Loucy (cell line): ENCODE data around the gene UBXN7.
"Not testable (repeated sequence)": the region's sequence is repeated elsewhere in the genome, so short reads cannot be mapped to it uniquely, and the experiment has no call there.

Source experiments
- H2AFZ ChIP-seq: fragments of 200-600 bp; sonication (generic); 2 replicates; pipeline ENCODE4 v1.6.0; 2016; ENCODE audit warnings: antibody characterized with exemption, mild to moderate bottlenecking, low read length, moderate library complexity
- H3F3A ChIP-seq: fragments of 200-600 bp; 2 replicates; pipeline ENCODE4 v1.6.0; 2016; ENCODE audit warnings: antibody characterized with exemption, low read depth, mild to moderate bottlenecking
- H3K27me3 ChIP-seq: fragments of 200-600 bp; sonication (generic); 2 replicates; pipeline ENCODE4 v1.6.1; 2014; ENCODE audit warnings: low read length, mild to moderate bottlenecking; ENCODE audit not compliant: insufficient read depth, poor library complexity, severe bottlenecking
- H3K36me3 ChIP-seq: fragments of 200-600 bp; sonication (generic); 2 replicates; pipeline ENCODE4 v1.6.1; 2016; ENCODE audit warnings: low read length; ENCODE audit not compliant: insufficient read depth
- H3K4me1 ChIP-seq: fragments of 200-600 bp; sonication (generic); 2 replicates; pipeline ENCODE4 v1.5.1; 2014; ENCODE audit warnings: low read length, mild to moderate bottlenecking; ENCODE audit not compliant: insufficient read depth, poor library complexity, severe bottlenecking
- H3K4me2 ChIP-seq: fragments of 200-600 bp; sonication (generic); 2 replicates; pipeline ENCODE4 v1.6.0; 2014; ENCODE audit warnings: antibody characterized with exemption, low read length, low read depth, mild to moderate bottlenecking; ENCODE audit not compliant: poor library complexity, severe bottlenecking
- H3K4me3 ChIP-seq: fragments of 200-600 bp; sonication (generic); 2 replicates; pipeline ENCODE4 v1.5.1; 2014; ENCODE audit warnings: low read length, mild to moderate bottlenecking, mixed read lengths; ENCODE audit not compliant: poor library complexity, severe bottlenecking
- H3K79me2 ChIP-seq: fragments of 200-600 bp; sonication (generic); 2 replicates; pipeline ENCODE4 v1.6.1; 2014; ENCODE audit warnings: low read length; ENCODE audit not compliant: insufficient read depth
- H3K9ac ChIP-seq: fragments of 200-600 bp; sonication (generic); 2 replicates; pipeline ENCODE4 v1.6.0; 2014; ENCODE audit warnings: mild to moderate bottlenecking, low read depth, low read length, moderate library complexity; ENCODE audit not compliant: poor library complexity, severe bottlenecking
- H3K9me2 ChIP-seq: fragments of 200-600 bp; sonication (generic); replicated peaks from 2 replicates; pipeline ENCODE4 v1.6.1; 2016; ENCODE audit warnings: low read depth, low read length, mixed read lengths
- H3K9me3 ChIP-seq: fragments of 200-600 bp; sonication (generic); 2 replicates; pipeline ENCODE4 v1.6.1; 2014; ENCODE audit warnings: mild to moderate bottlenecking, antibody characterized with exemption, low read length, low read depth; ENCODE audit not compliant: insufficient read depth
- H4K20me1 ChIP-seq: fragments of 200-600 bp; sonication (generic); 2 replicates; pipeline ENCODE4 v1.6.0; 2014; ENCODE audit warnings: antibody characterized with exemption, low read length, mild to moderate bottlenecking; ENCODE audit not compliant: insufficient read depth, poor library complexity, severe bottlenecking
- CTCF ChIP-seq: fragments of 200-600 bp; sonication (generic); conservative IDR thresholded peaks from 2 replicates; pipeline ENCODE4 v1.5.1; 2014; ENCODE audit warnings: mild to moderate bottlenecking, antibody characterized with exemption, low read length
- EZH2phosphoT487 ChIP-seq: fragments of 200-600 bp; IDR thresholded peaks from 2 replicates; pipeline ENCODE4 v1.6.1; 2018; ENCODE audit warnings: antibody characterized with exemption, mild to moderate bottlenecking, moderate library complexity, borderline replicate concordance

UBXN7 gene

DNA sequence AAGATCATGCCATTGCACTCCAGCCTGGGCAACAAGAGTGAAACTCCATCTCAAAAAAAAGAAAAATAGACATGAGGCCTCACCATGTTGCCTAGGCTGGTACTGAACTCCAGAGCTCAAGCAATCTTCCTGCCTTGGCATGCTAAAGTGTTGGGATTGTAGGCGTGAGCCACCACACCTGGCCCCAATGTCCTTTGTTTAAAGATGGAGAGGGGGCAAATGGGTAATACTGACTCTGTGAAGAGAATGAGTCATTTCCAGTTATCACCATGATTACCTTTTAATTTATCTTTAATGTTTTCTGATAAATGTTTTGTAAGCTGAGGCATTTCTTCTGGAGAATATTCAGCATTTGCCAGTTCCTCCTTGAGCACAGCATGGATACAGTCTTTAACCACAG lies 116.4 kb downstream of the UBXN7 start:
- Histone ChIP-seq H3F3A (no peaks in the 10 kb centered on the region), H3K4me2 (no peak overlapping the region), H3K9me2 (no peaks in the 10 kb centered on the region), H3K9me3 (no peaks in the 10 kb centered on the region), H3K9ac (no peak overlapping the region), H2AFZ (no peak overlapping the region), H3K79me2 (peaks cover 14% of the 10 kb centered on the region; the same call in 1 of the 2 replicates), H3K4me3 (no peak overlapping the region), H3K27me3 (no peaks in the 10 kb centered on the region), H3K36me3 (no peaks in the 10 kb centered on the region), H3K4me1 (peaks cover 4% of the 10 kb centered on the region), H4K20me1 (no peaks in the 10 kb centered on the region)
- TF ChIP-seq CTCF, result no peak
- no peak for TF ChIP-seq EZH2phosphoT487

DNA sequence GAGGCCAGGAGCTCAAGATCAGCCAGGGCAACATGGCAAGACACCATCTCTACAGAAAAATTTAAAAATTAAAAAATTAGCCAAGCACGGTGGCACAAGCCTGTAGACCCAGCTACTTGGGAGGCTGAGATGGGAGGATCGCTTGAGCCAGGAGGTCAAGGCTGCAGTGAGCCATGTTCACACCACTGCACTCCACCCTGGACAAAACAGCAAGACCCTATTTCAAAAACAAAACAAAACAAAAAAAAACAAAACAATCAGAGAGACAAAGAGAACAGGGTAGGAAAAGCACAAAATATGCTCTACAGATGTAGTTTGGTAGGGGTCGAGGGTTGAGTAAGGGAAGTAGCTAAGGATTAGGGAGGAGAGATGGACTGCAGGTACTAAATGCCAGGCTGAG lies 117.6 kb downstream of the UBXN7 start:
- TF ChIP-seq EZH2phosphoT487 (no peak), CTCF (no peak)
- Histone ChIP-seq H3K4me1 (peaks cover 4% of the 10 kb centered on the region), H3K27me3 (no peaks in the 10 kb centered on the region), H3K4me2 (no peak overlapping the region), H3K4me3 (no peak overlapping the region), H2AFZ (no peak overlapping the region), H3K79me2 (peaks cover 14% of the 10 kb centered on the region; the same call in 1 of the 2 replicates), H3K9ac (no peak overlapping the region), H3K36me3 (no peaks in the 10 kb centered on the region), H3F3A (no peaks in the 10 kb centered on the region), H4K20me1 (no peaks in the 10 kb centered on the region), H3K9me2 (no peaks in the 10 kb centered on the region), H3K9me3 (no peaks in the 10 kb centered on the region)

DNA sequence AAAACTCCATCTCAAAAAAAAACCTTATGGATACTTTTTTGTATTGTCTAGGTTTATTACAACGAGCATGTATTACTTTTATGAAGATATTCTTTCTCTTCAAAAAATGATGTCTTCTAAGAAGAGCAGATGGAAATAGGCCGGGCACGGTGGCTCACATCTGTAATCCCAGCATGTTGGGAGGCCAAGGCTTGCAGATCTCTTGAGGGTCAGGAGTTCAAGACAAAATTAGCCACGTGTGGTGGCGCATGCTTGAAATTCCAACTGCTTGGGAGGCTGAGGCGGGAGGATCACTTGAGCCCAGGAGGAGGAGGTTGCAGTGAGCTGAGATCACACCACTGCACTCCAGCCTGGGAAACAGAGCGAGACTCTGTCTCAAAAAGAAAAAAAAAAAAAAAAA lies 118.1 kb downstream of the UBXN7 start:
- H3K27me3 ChIP-seq, H3K4me3 ChIP-seq, H3F3A ChIP-seq, H3K9ac ChIP-seq, H2AFZ ChIP-seq, H3K4me1 ChIP-seq, H3K9me3 ChIP-seq, H4K20me1 ChIP-seq, H3K9me2 ChIP-seq, H3K36me3 ChIP-seq, H3K4me2 ChIP-seq: not testable (repeated sequence)
- H3K79me2 ChIP-seq, result peaks cover 14% of the 10 kb centered on the region; the same call in 1 of the 2 replicates

DNA sequence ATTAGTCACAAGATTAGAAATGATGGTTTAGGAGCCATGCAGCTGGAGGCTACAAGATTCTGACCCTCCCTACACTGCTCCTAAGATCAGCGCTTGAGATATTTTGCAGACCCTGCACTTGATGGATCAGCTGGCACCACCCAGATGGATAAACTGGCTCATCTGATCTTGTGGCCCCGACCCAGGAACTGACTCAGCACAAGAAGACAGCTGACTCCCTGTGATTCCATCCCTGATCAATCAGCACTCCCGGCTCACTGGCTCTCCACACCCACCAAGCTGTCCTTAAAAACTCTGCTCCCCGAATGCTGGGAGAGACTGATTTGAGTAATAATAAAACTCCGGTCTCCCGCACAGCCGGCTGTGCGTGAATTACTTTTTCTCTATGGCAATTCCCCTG lies 129.3 kb downstream of the UBXN7 start:
- not testable (repeated sequence) for H3K4me1 ChIP-seq, H3K4me3 ChIP-seq, H3K9me3 ChIP-seq, H4K20me1 ChIP-seq, H3F3A ChIP-seq, H3K36me3 ChIP-seq, H3K27me3 ChIP-seq, H2AFZ ChIP-seq, H3K9me2 ChIP-seq, H3K79me2 ChIP-seq, H3K4me2 ChIP-seq, H3K9ac ChIP-seq

DNA sequence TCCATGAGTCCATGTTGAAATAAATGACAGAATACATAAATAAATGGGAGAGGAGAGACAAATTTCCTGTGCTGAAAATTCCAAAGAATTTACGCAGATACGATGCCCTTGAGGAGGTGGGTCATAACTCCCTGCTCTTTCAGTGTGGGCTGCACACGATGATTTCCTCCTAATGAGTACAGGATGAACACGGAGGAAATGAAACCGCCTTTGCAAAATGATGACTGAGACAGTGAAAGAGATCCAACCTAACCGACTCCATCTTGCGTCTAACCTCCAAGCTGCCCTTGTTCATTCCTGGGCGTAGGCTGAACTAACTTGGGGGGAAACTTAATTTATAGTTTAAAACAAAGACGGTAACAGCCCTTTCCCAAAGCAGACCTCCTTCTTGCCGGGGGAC lies 129.7 kb downstream of the UBXN7 start:
- not testable (repeated sequence) for H2AFZ ChIP-seq, H3K4me2 ChIP-seq

More for the DNA sequence above, 129.7 kb downstream of the UBXN7 start:
- H4K20me1 ChIP-seq, H3K36me3 ChIP-seq, H3K27me3 ChIP-seq, H3K4me3 ChIP-seq, H3K4me1 ChIP-seq, H3K9me3 ChIP-seq, H3K9me2 ChIP-seq, H3F3A ChIP-seq, H3K79me2 ChIP-seq, H3K9ac ChIP-seq: not testable (repeated sequence)
